Natural killer cell (primary cell): Measurements from ENCODE around the gene PRSS57. TPM values are rescaled to one million over a fixed set of nuclear protein-coding genes. Genes with fewer than 3 reads are reported as not detected.

Experiments used
- ATAC-seq, 3 donors: fragments of 150-1000 bp in 2 of 3; fragments of 200-7000 bp in 1 of 3; cut with Tn5 transposase; 1 replicate in 1 of 3; 2 replicates in 2 of 3; pipeline ENCODE4 v1.10.0; 2021; ENCODE audit warnings: mild to moderate bottlenecking in 2 of 3, moderate library complexity in 2 of 3
- DNase-seq, 2 donors: peaks; one replicate each; pipeline versions ENCODE4 v3.0.0 to v3.0.0-alpha.2; 2013 to 2021; ENCODE audit warnings: mixed read lengths in 1 of 2
- H3K27ac ChIP-seq: one replicate; pipeline ENCODE4 v1.5.1; 2013; ENCODE audit warnings: mild to moderate bottlenecking, low read length
- H3K27me3 ChIP-seq: one replicate; pipeline ENCODE4 v1.6.1; 2013; ENCODE audit warnings: low read length; ENCODE audit not compliant: control insufficient read depth, insufficient read depth
- H3K36me3 ChIP-seq: one replicate; pipeline ENCODE4 v1.6.1; 2013; ENCODE audit warnings: low read length; ENCODE audit not compliant: control insufficient read depth, insufficient read depth
- H3K4me1 ChIP-seq: one replicate; pipeline ENCODE4 v1.6.1; 2013; ENCODE audit warnings: low read length; ENCODE audit not compliant: control insufficient read depth, insufficient read depth
- H3K4me3 ChIP-seq: one replicate; pipeline ENCODE4 v1.5.1; 2013; ENCODE audit warnings: low read length
- H3K9me3 ChIP-seq: one replicate; pipeline ENCODE4 v1.6.1; 2013; ENCODE audit warnings: low read length; ENCODE audit not compliant: control insufficient read depth, insufficient read depth
- H3K27ac Mint-ChIP-seq, 2 donors: one replicate each; pipeline ENCODE4 v1.8.0; 2022; ENCODE audit warnings: mild to moderate bottlenecking in 2 of 2, mixed read lengths in 2 of 2, moderate library complexity in 1 of 2
- H3K27me3 Mint-ChIP-seq, 2 donors: one replicate each; pipeline ENCODE4 v1.8.0; 2022; ENCODE audit warnings: low read depth in 2 of 2, mixed read lengths in 2 of 2
- H3K36me3 Mint-ChIP-seq: one replicate; pipeline ENCODE4 v1.8.0; 2022; ENCODE audit warnings: mixed read lengths
- H3K4me1 Mint-ChIP-seq, 2 donors: one replicate each; pipeline ENCODE4 v1.8.0; 2022; ENCODE audit warnings: mixed read lengths in 2 of 2
- H3K4me3 Mint-ChIP-seq: one replicate; pipeline ENCODE4 v1.8.0; 2022; ENCODE audit warnings: mild to moderate bottlenecking, moderate library complexity, mixed read lengths
- H3K9me3 Mint-ChIP-seq, 2 donors: one replicate each; pipeline ENCODE4 v1.8.0; 2022; ENCODE audit warnings: mixed read lengths in 2 of 2
- CTCF ChIP-seq: fragments of 200-600 bp; IDR thresholded peaks from one replicate; pipeline ENCODE4 v1.8.0; 2022; ENCODE audit warnings: antibody characterized with exemption
- WGBS: methylation state at CpG from one replicate; pipeline ENCODE4 v1.1.7; 2013; ENCODE audit warnings: missing lambda C conversion rate; ENCODE audit not compliant: insufficient coverage; 5-methylcytosine and 5-hydroxymethylcytosine counted together
- intact Hi-C: fragments of 100-400 bp; cut with micrococcal nuclease; formaldehyde crosslinking; loops from one replicate; pipeline ENCODE4 v1.14.2; 2022
- total RNA-seq, 4 donors: library from RNA; stranded (reverse); fragments of 120-200 nt in 1 of 4; gene quantifications; one replicate each; pipeline versions ENCODE4 v1.2.3 to v1.2.4, GENCODE V29; 2013 to 2022

Gene PRSS57
- total RNA-seq, 3 donors from 2014 or later (not counting 1 experiment from before 2014, with no cell fraction given) = 1.5 to 11.7 (median 4.5) TPM

GRCh38 chr19:720345-721160, 25.3 kb upstream of the PRSS57 start:
- peaks cover 7% of the 10 kb centered on the region for H3K27me3 ChIP-seq
- DNase-seq (no peak), ATAC-seq (no peak)
- Mint-ChIP-seq H3K27me3 (peaks cover 3 to 22% of the 10 kb centered on the region in 2 donors), H3K4me1 (no peaks in the 10 kb centered on the region), H3K9me3 (peaks cover 0 to under 1% of the 10 kb centered on the region in 2 donors), H3K36me3 (no peaks in the 10 kb centered on the region), H3K4me3 (no peak overlapping the region), H3K27ac (no peak overlapping the region)
- H3K36me3 ChIP-seq = no peaks in the 10 kb centered on the region
- 19% methylated on average over 41 of the region's 58 CpGs for WGBS
- H3K4me3 ChIP-seq = no peak overlapping the region
- H3K9me3 ChIP-seq = peaks cover 2% of the 10 kb centered on the region
- H3K4me1 ChIP-seq = peaks cover 5% of the 10 kb centered on the region
- intact Hi-C loops = no loop called here
- no peak for TF ChIP-seq CTCF
- H3K27ac ChIP-seq = no peak overlapping the region

- H3K27me3 ChIP-seq = peaks cover 7% of the 10 kb centered on the region
Measured at GRCh38 chr19:719636-720344, 24.5 kb upstream of the PRSS57 start.

GRCh38 chr19:718991-719512, 23.8 kb upstream of the PRSS57 start:
- peaks cover 5% of the 10 kb centered on the region for H3K4me1 ChIP-seq
- Mint-ChIP-seq H3K27ac (no peak overlapping the region), H3K27me3 (peaks cover 7 to 25% of the 10 kb centered on the region in 2 donors), H3K36me3 (no peaks in the 10 kb centered on the region), H3K4me1 (no peaks in the 10 kb centered on the region), H3K9me3 (peaks cover 0 to 3% of the 10 kb centered on the region in 2 donors), H3K4me3 (no peak overlapping the region)
- DNase-seq = no peak
- intact Hi-C loops = no loop called here
- H3K27me3 ChIP-seq = peaks cover 7% of the 10 kb centered on the region
- ATAC-seq = no peak
- WGBS = 69% methylated on average over 50 of the region's 54 CpGs
- H3K9me3 ChIP-seq = peaks cover 7% of the 10 kb centered on the region
- no peak for TF ChIP-seq CTCF
- H3K27ac ChIP-seq = no peak overlapping the region
- H3K36me3 ChIP-seq = no peaks in the 10 kb centered on the region
- no peak overlapping the region for H3K4me3 ChIP-seq

More at GRCh38 chr19:719636-720344, 24.5 kb upstream of the PRSS57 start:
- Mint-ChIP-seq H3K27me3 (peaks cover 7 to 25% of the 10 kb centered on the region in 2 donors), H3K27ac (no peak overlapping the region), H3K9me3 (peaks cover 0 to 3% of the 10 kb centered on the region in 2 donors), H3K4me3 (no peak overlapping the region), H3K36me3 (no peaks in the 10 kb centered on the region), H3K4me1 (no peaks in the 10 kb centered on the region)
- Histone ChIP-seq H3K9me3 (peaks cover 7% of the 10 kb centered on the region), H3K4me1 (peaks cover 5% of the 10 kb centered on the region), H3K27ac (no peak overlapping the region), H3K4me3 (no peak overlapping the region), H3K36me3 (no peaks in the 10 kb centered on the region)
- DNase-seq (no peak), ATAC-seq (peak in 2 of 3 donors; percentile 29 to 35)
- WGBS = 16% methylated on average over 70 of the region's 79 CpGs
- intact Hi-C loops = no loop called here
- TF ChIP-seq CTCF = no peak
